ENCODE results near the gene CHRNA3.

Gene CHRNA3

DNA sequence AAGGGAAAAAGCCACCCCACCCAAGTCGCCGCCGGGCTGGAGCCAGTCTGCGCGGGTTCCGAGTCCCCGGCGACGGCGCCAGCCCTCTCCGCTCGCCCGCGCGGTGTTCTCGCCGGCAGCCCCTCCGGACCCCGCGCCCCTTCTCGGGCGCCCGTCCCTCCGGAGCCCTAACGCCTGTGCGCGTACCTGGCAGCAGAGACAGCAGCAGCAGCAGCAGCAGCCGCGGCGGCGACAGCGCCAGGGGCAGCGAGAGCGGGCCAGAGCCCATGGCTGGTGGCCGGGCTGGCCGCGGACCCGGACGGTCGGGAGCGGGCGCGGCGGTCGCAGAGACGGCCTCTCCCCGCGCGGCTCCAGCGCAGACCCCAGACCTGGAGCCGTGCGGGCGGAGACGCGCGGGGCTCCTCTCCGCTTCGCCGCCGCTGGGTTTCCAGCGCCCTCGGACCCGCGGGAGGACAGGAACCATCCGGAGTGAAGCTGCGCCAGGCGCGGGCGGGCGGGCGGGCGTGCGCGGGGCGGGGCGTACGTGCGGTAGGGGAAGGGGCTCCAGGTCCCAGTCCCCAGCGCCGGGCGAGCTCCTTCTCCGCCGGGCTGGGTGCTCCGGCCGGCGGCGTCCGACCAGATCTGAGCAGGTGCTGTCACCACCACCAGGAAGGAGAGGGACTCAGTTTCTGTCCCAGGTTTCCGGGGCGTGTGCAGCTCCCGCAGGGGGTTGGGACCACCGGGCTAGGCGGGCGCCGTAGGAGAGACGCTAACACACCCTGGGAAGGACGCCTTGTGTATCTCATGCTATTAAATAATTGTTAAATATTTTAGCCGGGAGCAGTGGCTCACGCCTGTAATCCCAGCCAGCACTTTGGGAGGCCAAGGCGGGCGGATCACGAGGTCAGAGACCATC lies at the start of gene CHRNA3:
Gene CHRNA3 (minus strand): TSS at position 470 of the 895 bp plus-strand sequence. CDS start 202 bp downstream, at position 268.
- H3K4me3 Mint-ChIP-seq: no peak within 1 kb of the TSS
- H3K36me3 Mint-ChIP-seq (ENCODE audit: low read depth): no peaks in the 10 kb centered on the region
- peaks cover 46% of the 10 kb centered on the region for H3K27me3 Mint-ChIP-seq
- no peaks in the 10 kb centered on the region for H3K9me3 Mint-ChIP-seq
- intact Hi-C loops (cut with micrococcal nuclease): no loop called here
- H3K4me1 Mint-ChIP-seq (ENCODE audit: low read depth): peaks cover 14% of the 10 kb centered on the region
- H3K27ac Mint-ChIP-seq: no peak within 1 kb of the TSS

DNA sequence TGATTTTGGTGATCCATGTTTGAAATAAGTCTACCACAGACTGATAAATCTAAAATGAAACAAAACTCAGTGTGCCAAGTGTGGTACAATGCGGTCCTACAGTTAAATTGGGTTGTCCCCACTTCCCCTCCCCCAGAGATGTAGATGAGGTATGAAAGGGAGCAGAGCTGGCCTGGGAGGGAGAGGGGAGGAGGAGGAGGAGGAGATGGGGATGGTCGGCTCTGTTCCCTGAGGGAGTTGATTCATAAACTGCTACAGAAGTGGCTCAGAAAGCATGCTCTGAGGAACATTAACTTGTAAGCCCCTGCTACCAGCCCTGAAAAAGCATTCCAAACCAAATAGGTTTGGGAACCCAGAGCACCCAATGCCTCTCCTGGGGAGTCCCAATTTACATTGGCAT lies 48.2 kb upstream of the CHRNA3 start:
- intact Hi-C loops (cut with micrococcal nuclease): no loop called here
- no peak overlapping the region for H3K27ac Mint-ChIP-seq
- peaks cover 6% of the 10 kb centered on the region for H3K9me3 Mint-ChIP-seq
- no peak overlapping the region for H3K4me3 Mint-ChIP-seq
- no peaks in the 10 kb centered on the region for H3K36me3 Mint-ChIP-seq (ENCODE audit: low read depth)
- H3K4me1 Mint-ChIP-seq (ENCODE audit: low read depth): peaks cover 4% of the 10 kb centered on the region
- H3K27me3 Mint-ChIP-seq: peaks cover 3% of the 10 kb centered on the region

DNA sequence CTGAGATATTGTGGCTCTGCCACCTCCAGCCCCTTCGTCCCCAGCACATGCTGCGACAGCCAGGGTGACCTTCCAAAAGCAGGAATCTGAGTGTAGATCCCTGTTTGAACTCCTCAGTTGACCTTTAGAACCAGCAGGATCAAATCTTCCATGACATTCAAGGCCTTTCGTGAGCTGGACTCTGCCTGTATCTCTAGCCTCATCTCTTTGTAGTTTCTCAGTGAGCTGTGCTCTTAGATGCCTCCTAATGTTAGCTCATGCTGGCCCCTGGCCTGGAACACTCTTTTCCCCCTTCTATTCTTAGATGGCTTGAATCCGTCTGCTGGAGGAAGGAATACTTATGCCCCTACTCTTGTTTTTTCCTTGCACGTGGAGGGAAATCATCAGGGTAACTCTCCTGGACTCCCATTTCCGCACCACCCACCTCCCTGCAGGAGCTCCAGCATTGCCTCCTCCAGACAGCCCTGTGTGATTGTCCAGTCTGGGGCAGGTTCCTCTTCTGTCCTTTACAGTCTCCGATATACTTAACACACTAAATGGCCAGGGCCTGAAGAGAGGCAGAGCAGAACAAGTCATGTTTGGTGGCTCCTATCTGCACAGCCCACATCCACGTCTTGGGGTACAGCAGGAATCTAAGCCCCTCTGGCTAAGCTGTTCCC lies 46.9 kb upstream of the CHRNA3 start:
- Mint-ChIP-seq H3K9me3 (no peaks in the 10 kb centered on the region), H3K4me3 (no peak overlapping the region), H3K36me3 (ENCODE audit: low read depth) (no peaks in the 10 kb centered on the region), H3K27ac (no peak overlapping the region), H3K27me3 (peaks cover 3% of the 10 kb centered on the region), H3K4me1 (ENCODE audit: low read depth) (peaks cover 4% of the 10 kb centered on the region)
- intact Hi-C loops (cut with micrococcal nuclease): no loop called here

DNA sequence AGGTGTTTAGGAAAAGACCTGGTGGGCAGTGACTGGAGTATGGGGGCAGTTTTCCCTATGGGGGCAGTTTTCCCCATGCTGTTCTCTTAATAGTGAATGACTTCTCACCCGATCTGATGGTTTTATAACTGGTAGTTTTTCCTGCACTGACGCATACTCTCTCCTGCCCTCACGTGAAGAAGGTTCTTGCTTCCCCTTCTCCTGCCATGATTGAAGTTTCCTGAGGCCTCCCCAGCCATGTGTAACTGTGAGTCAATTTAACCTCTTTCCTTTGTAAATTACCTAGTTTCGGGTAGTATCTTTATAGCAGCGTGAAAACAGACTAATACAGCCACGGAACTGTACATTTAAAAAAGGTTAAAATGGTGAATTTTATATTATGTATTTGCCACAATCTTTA lies 45.2 kb upstream of the CHRNA3 start:
- Mint-ChIP-seq H3K4me3 (no peak overlapping the region), H3K27me3 (peaks cover 3% of the 10 kb centered on the region), H3K36me3 (ENCODE audit: low read depth) (no peaks in the 10 kb centered on the region), H3K4me1 (ENCODE audit: low read depth) (peaks cover 4% of the 10 kb centered on the region), H3K27ac (no peak overlapping the region), H3K9me3 (no peaks in the 10 kb centered on the region)
- intact Hi-C loops (cut with micrococcal nuclease): no loop called here

DNA sequence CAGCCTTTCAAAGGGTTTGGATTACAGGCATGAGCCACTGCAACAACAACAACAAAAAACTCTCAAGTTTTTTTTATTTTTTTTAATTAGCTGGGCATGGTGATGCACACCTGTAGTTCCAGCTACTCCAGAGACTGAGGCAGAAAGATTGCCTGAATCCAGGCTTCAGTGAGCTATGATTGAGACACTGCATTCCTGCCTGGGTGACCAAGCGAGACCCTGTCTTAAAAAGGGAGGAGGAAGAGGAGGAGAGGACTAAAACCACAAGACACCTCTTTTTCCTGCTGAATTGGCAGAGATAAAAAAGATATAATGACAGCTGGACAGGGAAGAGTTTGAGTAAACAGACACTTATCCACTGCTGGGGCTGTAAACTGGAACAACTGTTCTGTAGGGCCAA lies 42.9 kb upstream of the CHRNA3 start:
- Mint-ChIP-seq H3K36me3 (ENCODE audit: low read depth) (no peaks in the 10 kb centered on the region), H3K9me3 (no peaks in the 10 kb centered on the region), H3K27me3 (peaks cover 3% of the 10 kb centered on the region), H3K4me3 (no peak overlapping the region), H3K27ac (no peak overlapping the region), H3K4me1 (ENCODE audit: low read depth) (peaks cover 4% of the 10 kb centered on the region)
- intact Hi-C loops (cut with micrococcal nuclease): no loop called here

DNA sequence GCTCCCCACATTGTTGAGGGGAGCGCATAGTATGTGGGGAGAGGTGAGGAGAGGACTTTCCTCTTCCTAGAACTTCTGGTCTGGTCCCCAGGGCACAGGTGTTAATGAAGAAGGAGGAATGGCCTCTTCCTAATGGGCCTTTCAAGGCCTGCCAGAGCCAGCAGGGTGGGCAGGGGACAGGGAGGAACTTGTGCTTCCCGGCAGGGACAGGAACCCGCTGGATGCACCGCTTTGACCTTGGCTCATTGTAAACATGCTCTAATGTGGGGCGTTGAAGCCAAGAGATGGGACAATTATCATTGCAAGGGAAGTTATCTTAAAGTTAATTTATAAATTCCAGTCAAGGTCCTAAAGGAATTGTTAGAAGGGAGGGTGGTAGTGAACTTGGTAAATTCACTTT lies 41.2 kb upstream of the CHRNA3 start:
- H3K4me3 Mint-ChIP-seq: no peak overlapping the region
- H3K4me1 Mint-ChIP-seq (ENCODE audit: low read depth): peaks cover 4% of the 10 kb centered on the region
- no peaks in the 10 kb centered on the region for H3K36me3 Mint-ChIP-seq (ENCODE audit: low read depth)
- intact Hi-C loops (cut with micrococcal nuclease): no loop called here
- no peak overlapping the region for H3K27ac Mint-ChIP-seq
- H3K9me3 Mint-ChIP-seq: no peaks in the 10 kb centered on the region
- H3K27me3 Mint-ChIP-seq: peaks cover 3% of the 10 kb centered on the region

DNA sequence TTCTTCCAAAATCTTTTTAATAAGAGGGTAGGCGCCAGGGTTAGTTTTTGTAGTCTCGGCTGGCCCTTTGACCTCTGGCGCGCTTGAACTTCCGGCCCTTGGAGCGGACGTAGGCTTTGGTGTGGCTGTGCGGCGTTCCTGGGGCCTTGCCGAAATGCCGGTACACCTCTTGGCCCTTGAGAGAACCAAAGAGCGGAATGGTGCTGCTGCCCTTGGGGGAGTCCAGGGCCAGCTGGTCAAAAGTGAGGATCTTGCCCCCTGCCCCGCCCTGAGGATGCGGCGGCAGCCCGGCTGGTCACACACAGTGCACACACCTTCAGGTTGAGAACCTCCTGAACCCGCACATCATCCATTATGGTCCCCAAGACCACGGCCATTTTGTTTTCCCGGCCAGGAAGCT lies 40.2 kb upstream of the CHRNA3 start:
- no peaks in the 10 kb centered on the region for H3K36me3 Mint-ChIP-seq (ENCODE audit: low read depth)
- H3K4me3 Mint-ChIP-seq: no peak overlapping the region
- intact Hi-C loops (cut with micrococcal nuclease): no loop called here
- no peaks in the 10 kb centered on the region for H3K9me3 Mint-ChIP-seq
- peaks cover 2% of the 10 kb centered on the region for H3K4me1 Mint-ChIP-seq (ENCODE audit: low read depth)
- H3K27ac Mint-ChIP-seq: no peak overlapping the region
- H3K27me3 Mint-ChIP-seq: peaks cover 6% of the 10 kb centered on the region

DNA sequence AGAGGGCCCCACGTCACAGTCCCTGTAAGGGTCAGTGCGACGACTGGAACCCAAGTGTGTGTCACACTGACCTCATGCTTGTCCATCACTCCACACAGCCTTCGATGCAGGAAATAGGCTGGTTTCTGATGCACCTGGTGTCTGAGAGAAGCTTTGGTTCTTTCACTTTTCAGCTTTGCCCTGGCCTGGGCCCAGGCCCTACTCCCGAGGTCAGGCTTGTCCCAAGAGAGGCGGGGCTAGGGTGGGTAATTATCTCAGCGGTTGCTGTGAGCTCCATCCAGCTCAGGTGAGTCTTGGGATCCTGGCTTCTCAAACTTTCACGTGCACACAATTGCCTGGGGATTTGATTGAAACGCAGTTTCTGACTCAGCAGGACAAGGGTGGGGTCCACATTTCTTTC lies 39.8 kb upstream of the CHRNA3 start:
- H3K4me1 Mint-ChIP-seq (ENCODE audit: low read depth): no peaks in the 10 kb centered on the region
- H3K9me3 Mint-ChIP-seq: no peaks in the 10 kb centered on the region
- peaks cover 6% of the 10 kb centered on the region for H3K27me3 Mint-ChIP-seq
- intact Hi-C loops (cut with micrococcal nuclease): no loop called here
- no peaks in the 10 kb centered on the region for H3K36me3 Mint-ChIP-seq (ENCODE audit: low read depth)
- H3K27ac Mint-ChIP-seq: no peak overlapping the region
- H3K4me3 Mint-ChIP-seq: no peak overlapping the region

DNA sequence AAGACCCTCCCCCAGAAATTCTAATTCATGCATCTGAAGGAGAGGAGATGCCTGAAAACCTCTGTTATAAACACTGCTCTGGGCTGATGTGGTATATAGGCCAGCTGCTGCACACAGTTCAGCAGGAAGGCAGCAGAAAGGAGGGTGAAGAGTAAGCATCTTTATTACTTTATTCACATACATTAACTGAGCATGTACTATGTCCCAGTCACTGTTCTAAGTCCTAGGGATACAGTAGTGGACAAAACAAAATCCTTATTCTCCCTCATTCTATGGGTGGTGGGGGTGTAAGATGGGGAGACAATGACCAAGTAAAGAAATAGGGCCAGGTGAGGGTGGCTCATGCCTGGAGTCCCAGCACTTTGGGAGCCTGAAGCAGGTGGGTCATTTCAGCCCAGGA lies 38.0 kb upstream of the CHRNA3 start:
- Mint-ChIP-seq H3K27ac (no peak overlapping the region), H3K4me1 (ENCODE audit: low read depth) (no peaks in the 10 kb centered on the region), H3K4me3 (no peak overlapping the region), H3K36me3 (ENCODE audit: low read depth) (no peaks in the 10 kb centered on the region), H3K9me3 (no peaks in the 10 kb centered on the region), H3K27me3 (peaks cover 10% of the 10 kb centered on the region)
- intact Hi-C loops (cut with micrococcal nuclease): no loop called here

DNA sequence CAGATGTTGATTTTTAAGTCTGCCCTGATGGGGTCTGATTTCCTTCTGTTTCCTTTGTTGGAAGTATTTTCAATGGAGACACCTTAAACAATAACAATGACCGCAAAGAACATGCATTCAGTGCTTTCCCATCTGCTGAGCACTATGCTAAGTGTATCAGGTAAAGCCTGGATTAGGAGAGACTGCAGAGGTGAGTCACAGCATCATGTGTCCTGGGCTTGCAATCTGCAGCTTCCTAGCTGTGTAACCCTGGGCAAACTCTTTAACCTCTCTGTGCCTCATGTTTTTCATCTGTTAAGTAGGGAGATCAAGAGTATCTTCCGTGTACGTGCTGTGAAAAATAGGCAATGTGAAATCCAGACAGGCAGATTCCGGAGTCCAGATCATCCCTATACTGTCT lies 33.5 kb upstream of the CHRNA3 start:
- peaks cover 13% of the 10 kb centered on the region for H3K27me3 Mint-ChIP-seq
- no peaks in the 10 kb centered on the region for H3K9me3 Mint-ChIP-seq
- no peaks in the 10 kb centered on the region for H3K36me3 Mint-ChIP-seq (ENCODE audit: low read depth)
- intact Hi-C loops (cut with micrococcal nuclease): no loop called here
- H3K4me3 Mint-ChIP-seq: no peak overlapping the region
- H3K27ac Mint-ChIP-seq: no peak overlapping the region
- H3K4me1 Mint-ChIP-seq (ENCODE audit: low read depth): no peaks in the 10 kb centered on the region

DNA sequence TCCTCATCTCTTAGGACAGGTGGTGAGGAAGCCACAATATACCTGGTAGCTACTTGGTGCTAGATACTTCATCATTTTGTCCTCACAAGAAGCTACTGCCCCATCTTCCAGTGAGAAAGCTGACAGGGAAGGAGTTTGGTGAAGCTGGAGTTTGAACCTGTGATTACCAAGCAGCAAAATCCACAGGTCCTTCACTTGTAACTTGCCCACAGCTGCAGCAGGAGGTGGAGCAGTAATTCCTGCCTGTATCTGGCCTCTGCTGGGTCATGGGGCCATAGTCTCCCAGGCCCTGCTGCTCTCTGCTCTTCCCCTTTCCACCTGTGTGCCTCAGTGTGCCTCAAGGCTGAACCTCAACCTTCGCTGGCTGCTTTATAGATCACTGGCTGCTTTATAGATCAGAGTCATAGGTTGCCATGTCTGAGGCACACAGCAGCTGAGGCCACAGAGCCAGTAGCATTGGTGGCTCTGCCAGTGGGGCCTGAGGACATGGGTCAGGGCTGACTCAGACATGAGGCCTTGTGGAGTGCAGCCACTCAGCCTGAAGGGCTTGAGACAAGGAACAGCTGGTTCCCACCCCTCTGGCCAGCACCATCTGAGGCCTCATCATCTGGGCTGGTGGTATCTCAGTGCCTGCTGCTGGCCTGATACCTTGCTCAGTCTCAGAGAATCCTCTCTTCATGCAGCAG lies 31.3 kb upstream of the CHRNA3 start:
- intact Hi-C loops (cut with micrococcal nuclease): no loop called here
- no peaks in the 10 kb centered on the region for H3K9me3 Mint-ChIP-seq
- no peak overlapping the region for H3K27ac Mint-ChIP-seq
- H3K36me3 Mint-ChIP-seq (ENCODE audit: low read depth): no peaks in the 10 kb centered on the region
- H3K4me3 Mint-ChIP-seq: no peak overlapping the region
- H3K27me3 Mint-ChIP-seq: peaks cover 13% of the 10 kb centered on the region
- H3K4me1 Mint-ChIP-seq (ENCODE audit: low read depth): no peaks in the 10 kb centered on the region

DNA sequence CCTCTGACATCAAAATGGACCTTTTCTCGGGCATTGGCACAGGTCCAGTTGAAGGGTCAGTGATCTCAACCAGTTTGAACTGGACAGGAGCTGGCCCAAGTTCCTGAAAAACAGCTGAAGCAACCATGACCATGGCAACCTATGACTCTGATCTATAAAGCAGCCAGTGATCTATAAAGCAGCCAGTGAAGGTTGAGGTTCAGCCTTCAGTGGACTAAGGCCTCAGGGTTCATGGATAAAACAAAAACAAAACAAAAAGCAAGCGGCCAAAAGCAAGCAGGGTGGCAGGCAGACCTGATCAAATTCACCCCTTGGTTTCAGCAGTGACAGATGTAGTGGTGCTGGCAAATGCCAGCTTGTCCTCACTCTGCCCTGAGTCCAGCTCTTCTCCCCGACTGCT lies 30.2 kb upstream of the CHRNA3 start:
- Mint-ChIP-seq H3K9me3 (no peaks in the 10 kb centered on the region), H3K27ac (no peak overlapping the region), H3K4me3 (no peak overlapping the region), H3K27me3 (peaks cover 11% of the 10 kb centered on the region), H3K4me1 (ENCODE audit: low read depth) (no peaks in the 10 kb centered on the region), H3K36me3 (ENCODE audit: low read depth) (no peaks in the 10 kb centered on the region)
- intact Hi-C loops (cut with micrococcal nuclease): no loop called here

DNA sequence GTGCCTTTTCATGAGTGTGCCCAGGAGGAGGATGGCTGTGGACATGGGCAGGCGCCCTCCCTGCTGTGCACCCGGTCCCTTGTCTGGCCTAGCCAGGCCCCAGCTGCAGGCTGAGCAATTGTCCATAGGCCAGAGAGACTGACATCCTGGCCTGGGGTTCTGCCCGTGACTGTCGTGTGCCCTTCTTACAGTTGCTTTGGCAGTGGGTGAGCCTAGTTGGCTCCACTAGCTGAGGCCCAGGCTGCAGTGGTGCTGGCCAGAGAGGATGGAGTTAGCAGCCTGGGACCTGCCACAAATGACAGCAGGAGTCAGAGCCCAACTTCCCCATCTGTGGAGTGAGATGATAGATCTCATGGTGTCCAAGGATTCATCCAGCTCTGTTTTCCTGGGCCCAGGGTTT lies 29.2 kb upstream of the CHRNA3 start:
- Mint-ChIP-seq H3K36me3 (ENCODE audit: low read depth) (no peaks in the 10 kb centered on the region), H3K9me3 (no peaks in the 10 kb centered on the region), H3K27me3 (peaks cover 13% of the 10 kb centered on the region), H3K4me3 (no peak overlapping the region), H3K4me1 (ENCODE audit: low read depth) (no peaks in the 10 kb centered on the region), H3K27ac (no peak overlapping the region)
- intact Hi-C loops (cut with micrococcal nuclease): no loop called here

DNA sequence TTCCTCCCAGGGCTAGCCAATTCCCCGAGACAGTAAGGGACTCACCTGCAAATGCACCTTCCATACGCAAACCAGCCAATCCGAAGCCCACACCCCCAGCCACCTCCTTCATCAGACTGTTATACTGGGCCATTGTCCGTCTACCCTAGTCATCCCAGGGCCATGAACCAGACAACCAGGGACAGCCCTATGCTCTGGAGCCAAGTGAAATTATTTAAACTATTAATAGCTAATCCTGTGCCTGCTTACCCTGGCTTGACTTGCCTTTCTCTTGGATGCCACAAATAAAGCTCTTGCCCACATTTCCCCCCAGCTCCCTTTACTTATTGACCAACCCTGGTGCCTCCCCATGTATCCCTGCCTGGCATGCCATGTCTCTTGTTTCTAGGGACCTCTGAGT lies 24.2 kb upstream of the CHRNA3 start:
- no peak overlapping the region for H3K4me3 Mint-ChIP-seq
- H3K36me3 Mint-ChIP-seq (ENCODE audit: low read depth): no peaks in the 10 kb centered on the region
- peaks cover 7% of the 10 kb centered on the region for H3K4me1 Mint-ChIP-seq (ENCODE audit: low read depth)
- no peak overlapping the region for H3K27ac Mint-ChIP-seq
- H3K27me3 Mint-ChIP-seq: peaks cover 28% of the 10 kb centered on the region
- H3K9me3 Mint-ChIP-seq: no peaks in the 10 kb centered on the region
- intact Hi-C loops (cut with micrococcal nuclease): no loop called here

Measured in dendritic cell treated with granulocyte-macrophage colony-stimulating factor and Interleukin-4, amounts not matched to agents 40 ng/mL and 50 ng/mL, for 4 days (primary cell).